ENCODE results near the gene HOXB8. TPM values are rescaled to one million over a fixed set of nuclear protein-coding genes. Genes with fewer than 3 reads are reported as not detected.

The HOXB8 gene
- total and polyA plus RNA-seq, 2 experiments from 2014 or later = not detected

- TF ChIP-seq REST (IDR thresholded peaks at IDR 0.05; ENCODE audit: unreplicated experiment) = no peak
Observed at GRCh38 chr17:48583708-48584222, 31.3 kb downstream of the HOXB8 start (continued).

GRCh38 chr17:48582750-48583069, 32.4 kb downstream of the HOXB8 start:
- peaks cover 76% of the 10 kb centered on the region for H4K20me1 ChIP-seq (replicated peaks; ENCODE audit: insufficient read depth)

More at GRCh38 chr17:48582750-48583069, 32.4 kb downstream of the HOXB8 start:
- Mint-ChIP-seq H3K4me1 (peaks cover 39% of the 10 kb centered on the region), H3K27ac (no peak overlapping the region), H3K9me3 (peaks cover 10% of the 10 kb centered on the region), H3K36me3 (ENCODE audit: low read depth) (no peaks in the 10 kb centered on the region), H3K4me3 (peak overlapping the region; percentile 34; the same call in 1 of the 3 replicates), H3K27me3 (ENCODE audit: insufficient read depth, low read depth, poor library complexity) (peaks cover 97% of the 10 kb centered on the region)
- peaks cover 57% of the 10 kb centered on the region for H3K4me1 ChIP-seq (ENCODE audit: insufficient read depth)
- H3K4me3 ChIP-seq = peak overlapping the region; percentile 20; the same call in 1 of the 2 replicates
- H3K79me2 ChIP-seq (replicated peaks; ENCODE audit: insufficient read depth) = no peaks in the 10 kb centered on the region
- no peak for DNase-seq (ENCODE audit: low spot score)
- no peaks in the 10 kb centered on the region for H3K9me2 ChIP-seq (ENCODE audit: insufficient read depth)
- no peak overlapping the region for H2AFZ ChIP-seq
- TF ChIP-seq ZNF462 (CRISPR knock-in tag; IDR thresholded peaks at IDR 0.05) = no peak
- peak; percentile 61 for TF ChIP-seq EZH2 (IDR thresholded peaks at IDR 0.05; ENCODE audit: low read depth, unreplicated experiment)
- H3K27me3 ChIP-seq (ENCODE audit: insufficient read depth) = peaks cover 100% of the 10 kb centered on the region
- H3K4me2 ChIP-seq = no peak overlapping the region
- no peaks in the 10 kb centered on the region for H3K36me3 ChIP-seq (ENCODE audit: insufficient read depth)
- no peak for ATAC-seq
- H3K27ac ChIP-seq (ENCODE audit: low read depth) = no peak overlapping the region
- peaks cover 58% of the 10 kb centered on the region for H3F3A ChIP-seq (replicated peaks; ENCODE audit: low read depth)
